Neural cell (in vitro differentiated cells): ENCODE measurements around the gene GGT6. TPM values are rescaled to one million over a fixed set of nuclear protein-coding genes. Genes with fewer than 3 reads are reported as not detected.

Experiments
- H2AFZ ChIP-seq: fragments of 200-600, 300-800 bp; sonication (generic), shearing (Covaris generic); 2 replicates; pipeline ENCODE4 v1.6.0; 2014; ENCODE audit warnings: low read depth, mild to moderate bottlenecking, antibody characterized with exemption, low read length, moderate library complexity
- H3F3A ChIP-seq: fragments of 200-600 bp; shearing (Covaris generic); 2 replicates; pipeline ENCODE4 v1.6.1; 2016; ENCODE audit warnings: mild to moderate bottlenecking, moderate library complexity, mixed read lengths, antibody characterized with exemption, low read length; ENCODE audit not compliant: insufficient read depth, poor library complexity, severe bottlenecking
- H3K27ac ChIP-seq: fragments of 200-600, 300-800 bp; sonication (generic), shearing (Covaris generic); 2 replicates; pipeline ENCODE4 v1.5.1; 2014; ENCODE audit warnings: mild to moderate bottlenecking, low read length, moderate library complexity
- H3K27me3 ChIP-seq: fragments of 300-800, 200-600 bp; sonication (generic), shearing (Covaris generic); 2 replicates; pipeline ENCODE4 v1.6.0; 2014; ENCODE audit warnings: mild to moderate bottlenecking, low read depth, low read length, moderate library complexity; ENCODE audit not compliant: insufficient read depth
- H3K36me3 ChIP-seq: fragments of 300-800, 200-600 bp; sonication (generic), shearing (Covaris generic); 2 replicates; pipeline ENCODE4 v1.5.1; 2014; ENCODE audit warnings: mild to moderate bottlenecking, antibody characterized with exemption, low read length, moderate library complexity; ENCODE audit not compliant: insufficient read depth
- H3K4me2 ChIP-seq: fragments of 300-800, 200-600 bp; sonication (generic), shearing (Covaris generic); 2 replicates; pipeline ENCODE4 v1.6.0; 2014; ENCODE audit warnings: mild to moderate bottlenecking, low read length
- H3K4me3 ChIP-seq: fragments of 300-800, 200-600 bp; sonication (generic), shearing (Covaris generic); 2 replicates; pipeline ENCODE4 v1.5.1; 2014; ENCODE audit warnings: mild to moderate bottlenecking, low read length, moderate library complexity
- H3K79me2 ChIP-seq: fragments of 200-600 bp; shearing (Covaris generic); replicated peaks from 2 replicates; pipeline ENCODE4 v1.6.0; 2014; ENCODE audit warnings: mild to moderate bottlenecking, low read length, moderate library complexity; ENCODE audit not compliant: insufficient read depth
- H3K9ac ChIP-seq: fragments of 300-800, 200-600 bp; sonication (generic), shearing (Covaris generic); 2 replicates; pipeline ENCODE4 v1.6.1; 2016; ENCODE audit warnings: mild to moderate bottlenecking, low read length, mixed read lengths
- H3K9me2 ChIP-seq: fragments of 200-600 bp; shearing (Covaris generic); 2 replicates; pipeline ENCODE4 v1.6.1; 2016; ENCODE audit warnings: mild to moderate bottlenecking, low read length, mixed read lengths; ENCODE audit not compliant: insufficient read depth
- H3K9me3 ChIP-seq: fragments of 200-600, 300-800 bp; sonication (generic), shearing (Covaris generic); 2 replicates; pipeline ENCODE4 v1.6.1; 2016; ENCODE audit warnings: mild to moderate bottlenecking, mixed run types, low read length, moderate library complexity, mixed read lengths
- H4K20me1 ChIP-seq: fragments of 200-600 bp; shearing (Covaris generic); 2 replicates; pipeline ENCODE4 v1.6.1; 2016; ENCODE audit warnings: mild to moderate bottlenecking, mixed run types; ENCODE audit not compliant: insufficient read depth
- EP300 ChIP-seq: fragments of 450-650 bp; conservative IDR thresholded peaks from 2 replicates; pipeline ENCODE4 v1.6.1; 2014; ENCODE audit warnings: antibody characterized with exemption, mild to moderate bottlenecking, moderate library complexity; ENCODE audit not compliant: poor library complexity, severe bottlenecking
- EZH2 ChIP-seq: fragments of 200-600, 300-800 bp; shearing (Covaris generic), sonication (generic); IDR thresholded peaks from 2 replicates; pipeline ENCODE4 v1.6.1; 2014; ENCODE audit warnings: antibody characterized with exemption, low read length, borderline replicate concordance, mild to moderate bottlenecking; ENCODE audit not compliant: insufficient read depth, poor library complexity, severe bottlenecking
- MXI1 ChIP-seq: fragments of 450-650 bp; conservative IDR thresholded peaks from 2 replicates; pipeline ENCODE4 v1.6.1; 2014; ENCODE audit warnings: antibody characterized with exemption, mild to moderate bottlenecking; ENCODE audit not compliant: poor library complexity, severe bottlenecking
- POLR2AphosphoS5 ChIP-seq: IDR thresholded peaks from 2 replicates; pipeline ENCODE4 v1.6.1; 2012
- RAD21 ChIP-seq: fragments of 450-650 bp; conservative IDR thresholded peaks from 2 replicates; pipeline ENCODE4 v1.6.1; 2014; ENCODE audit warnings: antibody characterized with exemption, mild to moderate bottlenecking, moderate library complexity
- SMC3 ChIP-seq: fragments of 450-650 bp; conservative IDR thresholded peaks from 2 replicates; pipeline ENCODE4 v1.6.1; 2014; ENCODE audit warnings: antibody characterized with exemption, mild to moderate bottlenecking, moderate library complexity; ENCODE audit not compliant: poor library complexity
- TAF1 ChIP-seq: IDR thresholded peaks from 2 replicates; pipeline ENCODE4 v1.6.1; 2012; ENCODE audit warnings: low read depth
- polyA plus RNA-seq: library from polyadenylated mRNA; depleted of rRNA; stranded (reverse); fragments of >200 nt; gene quantifications from 2 replicates; pipeline ENCODE4 v1.2.3, GENCODE V29; 2014
- TF ChIP-seq, protein P1 (sequence below): fragments of 450-650 bp; IDR thresholded peaks from 2 replicates; pipeline ENCODE4 v1.5.1; 2014; ENCODE audit warnings: antibody characterized with exemption, mild to moderate bottlenecking, moderate library complexity; ENCODE audit not compliant: poor library complexity, severe bottlenecking
- TF ChIP-seq, protein P2 (sequence below): IDR thresholded peaks from 2 replicates; pipeline ENCODE4 v1.6.1; 2012; ENCODE audit warnings: borderline replicate concordance

GGT6 gene
- polyA plus RNA-seq, 1 donor from 2014 or later: not detected

DNA sequence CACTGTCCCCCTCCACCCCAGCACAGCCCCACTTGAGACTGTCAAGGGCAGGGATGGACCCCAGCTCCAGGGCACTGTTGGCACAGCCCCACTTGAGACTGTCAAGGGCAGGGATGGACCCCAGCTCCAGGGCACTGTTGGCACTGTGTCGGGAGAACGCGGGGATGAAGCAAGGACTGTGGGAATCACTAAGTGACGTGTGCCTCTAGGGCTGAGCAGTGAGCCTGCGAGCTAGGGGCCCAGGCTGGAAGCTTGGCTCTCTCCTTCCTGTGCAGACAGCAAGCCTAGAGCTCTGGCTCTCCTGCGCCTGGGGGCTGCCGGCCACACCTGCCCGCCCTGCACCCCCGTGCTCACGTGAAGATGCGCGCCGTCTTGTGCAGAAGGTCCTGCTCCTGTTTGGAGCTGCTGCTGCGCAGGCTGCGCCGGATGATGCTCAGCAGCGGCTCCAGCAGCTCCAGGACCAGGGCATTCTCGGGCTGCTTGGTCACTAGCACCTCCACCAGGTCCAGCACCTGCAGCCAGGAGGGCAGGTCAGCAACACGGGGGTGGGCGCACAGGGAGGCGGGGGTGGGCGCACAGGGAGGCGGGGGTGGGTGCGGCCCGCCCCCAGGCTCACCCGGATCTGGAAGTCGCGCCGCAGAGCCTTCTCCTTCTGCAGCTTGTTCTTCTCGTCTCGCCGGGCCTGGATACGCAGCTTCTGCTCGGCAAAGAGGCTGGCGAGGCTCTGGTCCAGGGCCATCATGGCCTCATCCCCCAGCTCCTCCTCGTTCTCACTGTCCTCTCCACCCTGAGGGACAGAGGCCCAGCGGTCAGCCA lies 16.0 kb downstream of the GGT6 start:
- Histone ChIP-seq H3K27me3 (no peaks in the 10 kb centered on the region), H3K9me2 (no peaks in the 10 kb centered on the region), H3K27ac (no peak overlapping the region), H2AFZ (no peak overlapping the region), H3K36me3 (no peaks in the 10 kb centered on the region), H3K9me3 (no peaks in the 10 kb centered on the region), H4K20me1 (no peaks in the 10 kb centered on the region), H3F3A (no peaks in the 10 kb centered on the region), H3K79me2 (no peaks in the 10 kb centered on the region), H3K4me3 (no peak overlapping the region), H3K4me2 (no peak overlapping the region), H3K9ac (no peak overlapping the region)
- TF ChIP-seq TAF1 (no peak), MXI1 (no peak), EP300 (no peak), POLR2AphosphoS5 (no peak), EZH2 (no peak), RAD21 (no peak), SMC3 (no peak)
- TF ChIP-seq, protein P1, sequence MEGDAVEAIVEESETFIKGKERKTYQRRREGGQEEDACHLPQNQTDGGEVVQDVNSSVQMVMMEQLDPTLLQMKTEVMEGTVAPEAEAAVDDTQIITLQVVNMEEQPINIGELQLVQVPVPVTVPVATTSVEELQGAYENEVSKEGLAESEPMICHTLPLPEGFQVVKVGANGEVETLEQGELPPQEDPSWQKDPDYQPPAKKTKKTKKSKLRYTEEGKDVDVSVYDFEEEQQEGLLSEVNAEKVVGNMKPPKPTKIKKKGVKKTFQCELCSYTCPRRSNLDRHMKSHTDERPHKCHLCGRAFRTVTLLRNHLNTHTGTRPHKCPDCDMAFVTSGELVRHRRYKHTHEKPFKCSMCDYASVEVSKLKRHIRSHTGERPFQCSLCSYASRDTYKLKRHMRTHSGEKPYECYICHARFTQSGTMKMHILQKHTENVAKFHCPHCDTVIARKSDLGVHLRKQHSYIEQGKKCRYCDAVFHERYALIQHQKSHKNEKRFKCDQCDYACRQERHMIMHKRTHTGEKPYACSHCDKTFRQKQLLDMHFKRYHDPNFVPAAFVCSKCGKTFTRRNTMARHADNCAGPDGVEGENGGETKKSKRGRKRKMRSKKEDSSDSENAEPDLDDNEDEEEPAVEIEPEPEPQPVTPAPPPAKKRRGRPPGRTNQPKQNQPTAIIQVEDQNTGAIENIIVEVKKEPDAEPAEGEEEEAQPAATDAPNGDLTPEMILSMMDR: no peak
- TF ChIP-seq, protein P2, sequence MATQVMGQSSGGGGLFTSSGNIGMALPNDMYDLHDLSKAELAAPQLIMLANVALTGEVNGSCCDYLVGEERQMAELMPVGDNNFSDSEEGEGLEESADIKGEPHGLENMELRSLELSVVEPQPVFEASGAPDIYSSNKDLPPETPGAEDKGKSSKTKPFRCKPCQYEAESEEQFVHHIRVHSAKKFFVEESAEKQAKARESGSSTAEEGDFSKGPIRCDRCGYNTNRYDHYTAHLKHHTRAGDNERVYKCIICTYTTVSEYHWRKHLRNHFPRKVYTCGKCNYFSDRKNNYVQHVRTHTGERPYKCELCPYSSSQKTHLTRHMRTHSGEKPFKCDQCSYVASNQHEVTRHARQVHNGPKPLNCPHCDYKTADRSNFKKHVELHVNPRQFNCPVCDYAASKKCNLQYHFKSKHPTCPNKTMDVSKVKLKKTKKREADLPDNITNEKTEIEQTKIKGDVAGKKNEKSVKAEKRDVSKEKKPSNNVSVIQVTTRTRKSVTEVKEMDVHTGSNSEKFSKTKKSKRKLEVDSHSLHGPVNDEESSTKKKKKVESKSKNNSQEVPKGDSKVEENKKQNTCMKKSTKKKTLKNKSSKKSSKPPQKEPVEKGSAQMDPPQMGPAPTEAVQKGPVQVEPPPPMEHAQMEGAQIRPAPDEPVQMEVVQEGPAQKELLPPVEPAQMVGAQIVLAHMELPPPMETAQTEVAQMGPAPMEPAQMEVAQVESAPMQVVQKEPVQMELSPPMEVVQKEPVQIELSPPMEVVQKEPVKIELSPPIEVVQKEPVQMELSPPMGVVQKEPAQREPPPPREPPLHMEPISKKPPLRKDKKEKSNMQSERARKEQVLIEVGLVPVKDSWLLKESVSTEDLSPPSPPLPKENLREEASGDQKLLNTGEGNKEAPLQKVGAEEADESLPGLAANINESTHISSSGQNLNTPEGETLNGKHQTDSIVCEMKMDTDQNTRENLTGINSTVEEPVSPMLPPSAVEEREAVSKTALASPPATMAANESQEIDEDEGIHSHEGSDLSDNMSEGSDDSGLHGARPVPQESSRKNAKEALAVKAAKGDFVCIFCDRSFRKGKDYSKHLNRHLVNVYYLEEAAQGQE: no peak

DNA sequence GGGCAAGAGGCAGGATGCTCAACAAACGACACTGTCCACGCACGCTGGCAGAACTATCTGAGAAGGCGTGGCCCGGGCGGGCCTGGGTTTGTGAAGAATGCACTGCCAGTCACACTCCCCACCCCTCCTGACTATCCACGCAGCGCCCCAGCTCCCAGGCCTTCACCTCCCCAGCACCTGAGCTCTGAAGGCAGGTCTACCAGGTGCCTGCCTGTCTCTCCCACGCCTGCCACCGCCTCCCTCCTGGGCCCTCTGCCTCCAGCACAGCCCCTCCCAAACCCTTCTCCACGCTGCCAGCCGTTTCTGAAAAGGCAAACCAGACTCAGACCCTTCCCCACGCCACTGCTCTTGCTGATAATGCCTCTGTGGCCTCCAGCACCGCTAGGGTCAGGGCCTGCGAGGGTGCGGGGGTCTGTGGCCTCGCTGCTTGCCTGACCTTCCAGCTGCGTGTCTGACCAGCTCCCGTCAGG lies 16.8 kb downstream of the GGT6 start:
- Histone ChIP-seq H3K4me3 (no peak overlapping the region), H3K9me3 (no peaks in the 10 kb centered on the region), H3K79me2 (no peaks in the 10 kb centered on the region), H2AFZ (no peak overlapping the region), H3K9me2 (no peaks in the 10 kb centered on the region), H3K9ac (no peak overlapping the region), H4K20me1 (no peaks in the 10 kb centered on the region), H3K27me3 (no peaks in the 10 kb centered on the region), H3F3A (no peaks in the 10 kb centered on the region), H3K4me2 (no peak overlapping the region), H3K27ac (no peak overlapping the region), H3K36me3 (no peaks in the 10 kb centered on the region)
- TF ChIP-seq TAF1: no peak
